H54 (cell line): ENCODE measurements around the gene SIN3A.
A peak's percentile ranks its signal among the peaks of the same experiment; 100 is the strongest.
"Not testable (repeated sequence)": the region's sequence is repeated elsewhere in the genome, so short reads cannot be mapped to it uniquely, and the experiment has no call there.

ENCODE experiments used
- DNase-seq: peaks from one replicate; pipeline ENCODE4 v3.0.0; 2011; ENCODE audit warnings: low spot score, mixed read lengths; ENCODE audit not compliant: insufficient read length
- FAIRE-seq: peaks from 3 replicates; lab custom pipeline; 2011; peaks lifted over from hg19 to GRCh38; lab: Jason Lieb, UNC
- POLR2A ChIP-seq: IDR thresholded peaks from 2 replicates; pipeline ENCODE4 v1.6.1; 2011; ENCODE audit warnings: low read depth, mild to moderate bottlenecking, low read length

The SIN3A gene

GRCh38 chr15:75454471-75455378 is 3.2 kb upstream of the SIN3A start:
- 0 out of 2 replicates have a peak, but pooled peaks have one; percentile 26 for TF ChIP-seq POLR2A
- FAIRE-seq (no peak), DNase-seq (peak; percentile 28)

- DNase-seq (peak; percentile 82), FAIRE-seq (no peak)
- TF ChIP-seq POLR2A: peak; percentile 44; the same call in 1 of the 2 replicates
Measured at GRCh38 chr15:75453703-75454470, 2.4 kb upstream of the SIN3A start.

DNA sequence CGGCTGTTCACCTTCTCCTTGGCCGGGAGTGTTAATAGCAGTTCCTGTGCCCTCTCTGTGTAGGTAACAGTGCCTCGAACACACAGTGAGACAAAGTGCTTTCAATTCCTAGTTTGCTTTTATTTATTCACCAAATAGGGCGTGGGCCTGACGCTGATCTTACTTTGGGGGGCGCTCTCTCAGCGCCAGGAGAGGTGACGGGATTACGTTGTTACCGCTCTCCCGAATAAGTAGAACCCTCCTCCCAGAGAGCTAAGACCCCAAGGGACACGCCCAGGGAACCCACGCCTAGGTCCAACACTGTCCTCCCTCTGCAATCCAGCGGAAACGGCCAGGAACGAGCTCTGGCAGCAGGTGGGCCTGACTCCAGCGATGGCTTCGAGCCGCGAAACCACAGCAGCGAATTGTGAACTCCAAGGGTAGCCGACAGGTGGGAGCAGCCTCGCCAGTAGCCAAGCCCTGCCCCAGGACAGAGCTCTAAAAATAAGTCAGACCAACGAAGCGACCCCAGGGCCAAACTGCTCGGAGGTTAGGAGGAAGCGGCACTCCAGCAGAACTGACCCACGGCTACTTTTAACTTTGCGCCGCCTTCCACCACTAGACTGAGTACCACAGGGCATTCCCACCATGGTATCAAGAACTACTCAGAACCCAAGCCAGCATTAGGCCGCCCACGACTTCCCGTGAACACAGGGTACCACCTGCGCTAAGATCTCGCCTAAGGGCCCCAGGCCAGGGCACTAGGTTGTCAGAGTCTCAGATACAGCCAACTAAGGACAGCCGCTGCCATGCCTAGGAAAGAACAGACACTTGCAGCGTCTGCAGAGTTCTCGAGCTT is 1.6 kb upstream of the SIN3A start:
- no peak for FAIRE-seq
- TF ChIP-seq POLR2A: no peak
- DNase-seq: no peak

- DNase-seq: peak; percentile 48
- no peak for TF ChIP-seq POLR2A
- no peak for FAIRE-seq
Measured at GRCh38 chr15:75452364-75452864, 924 bp upstream of the SIN3A start.

GRCh38 chr15:75451202-75451673 is 252 bp downstream of the SIN3A start:
- DNase-seq (no peak), FAIRE-seq (no peak)
- TF ChIP-seq POLR2A: no peak

- TF ChIP-seq POLR2A: no peak
- DNase-seq (peak; percentile 71), FAIRE-seq (no peak)
Measured at GRCh38 chr15:75450307-75451201, 936 bp downstream of the SIN3A start.

GRCh38 chr15:75449585-75450306 is 1.7 kb downstream of the SIN3A start:
- FAIRE-seq (no peak), DNase-seq (no peak)
- no peak for TF ChIP-seq POLR2A

DNA sequence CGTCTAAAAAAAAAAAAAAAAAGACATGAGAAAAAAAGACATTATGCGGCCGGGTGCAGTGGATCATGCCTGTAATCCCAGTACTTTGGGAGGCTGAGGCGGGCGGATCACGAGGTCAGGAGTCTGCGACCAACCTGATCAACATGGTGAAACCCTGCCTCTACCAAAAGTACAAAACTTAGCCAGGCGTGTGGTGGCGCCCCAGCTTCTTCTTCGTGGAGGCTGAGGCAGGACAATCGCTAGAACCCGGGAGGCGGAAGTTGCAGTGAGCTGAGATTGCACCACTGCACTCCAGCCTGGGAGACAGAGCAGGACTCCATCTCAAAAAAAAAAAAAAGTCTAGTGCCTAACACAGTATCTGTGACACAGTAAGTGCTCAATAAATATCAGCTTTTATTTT is 3.3 kb downstream of the SIN3A start:
- not testable (repeated sequence) for FAIRE-seq, DNase-seq

DNA sequence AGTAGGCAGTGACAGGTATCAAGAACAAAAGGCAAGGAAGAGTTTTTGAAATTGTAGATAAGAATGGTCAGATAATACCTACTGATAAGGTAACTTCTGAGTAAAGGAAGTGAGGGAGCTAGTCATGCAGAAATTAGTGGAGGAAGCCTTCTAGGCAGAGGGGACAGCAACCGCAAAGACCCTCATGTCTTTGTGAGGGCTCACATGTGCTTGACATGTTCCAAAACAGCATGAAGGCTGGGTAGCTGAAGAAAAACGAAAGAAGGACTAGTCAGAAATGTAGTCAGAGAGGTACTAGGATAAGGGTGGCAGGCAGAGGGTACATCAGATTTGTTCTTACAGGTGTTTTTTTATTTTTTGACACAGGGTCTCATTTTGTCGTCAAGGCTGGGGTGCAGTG is 5.3 kb downstream of the SIN3A start:
- TF ChIP-seq POLR2A: no peak

DNA sequence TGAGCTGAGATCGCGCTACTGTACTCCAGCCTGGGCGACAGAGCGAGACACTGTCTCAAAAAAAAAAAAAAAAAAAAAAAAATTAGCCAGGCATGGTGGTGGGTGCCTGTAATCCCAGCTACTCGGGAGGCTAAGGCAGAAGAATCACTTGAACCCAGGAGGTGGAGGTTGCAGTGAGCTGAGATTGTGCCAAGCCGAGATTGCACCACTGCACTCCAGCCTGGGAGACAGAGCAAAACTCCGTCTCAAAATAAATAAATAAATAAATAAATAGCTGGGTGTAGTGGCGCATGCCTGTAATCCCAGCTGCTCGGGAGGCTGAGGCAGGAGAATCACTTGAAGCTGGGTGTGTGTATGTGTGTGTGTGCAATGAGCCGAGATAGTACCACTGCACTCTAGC is 6.2 kb downstream of the SIN3A start:
- not testable (repeated sequence) for DNase-seq, FAIRE-seq

More for the DNA sequence above, 5.3 kb downstream of the SIN3A start:
- DNase-seq: no peak
- no peak for FAIRE-seq

DNA sequence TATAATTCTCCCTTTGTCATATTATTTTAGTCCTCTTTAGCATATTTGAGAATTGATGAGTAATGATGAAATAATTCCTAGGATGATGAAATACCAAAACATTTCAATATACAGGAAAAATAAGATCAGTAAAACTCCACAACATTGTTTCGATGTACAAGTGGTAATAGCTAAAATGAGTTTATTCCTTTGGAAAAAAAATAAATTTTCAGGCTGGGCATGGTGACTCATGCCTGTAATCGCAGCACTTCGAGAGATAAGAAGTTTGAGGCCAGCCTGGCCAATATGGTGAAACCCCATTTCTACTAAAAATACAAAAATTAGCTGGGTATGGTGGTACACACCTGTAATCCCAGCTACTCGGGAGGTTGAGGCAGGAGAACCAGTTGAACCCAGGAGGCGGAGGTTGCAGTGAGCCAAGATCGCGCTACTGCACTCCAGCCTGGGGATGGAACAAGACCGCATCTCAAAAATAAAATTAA is 7.5 kb downstream of the SIN3A start:
- not testable (repeated sequence) for FAIRE-seq, DNase-seq

DNA sequence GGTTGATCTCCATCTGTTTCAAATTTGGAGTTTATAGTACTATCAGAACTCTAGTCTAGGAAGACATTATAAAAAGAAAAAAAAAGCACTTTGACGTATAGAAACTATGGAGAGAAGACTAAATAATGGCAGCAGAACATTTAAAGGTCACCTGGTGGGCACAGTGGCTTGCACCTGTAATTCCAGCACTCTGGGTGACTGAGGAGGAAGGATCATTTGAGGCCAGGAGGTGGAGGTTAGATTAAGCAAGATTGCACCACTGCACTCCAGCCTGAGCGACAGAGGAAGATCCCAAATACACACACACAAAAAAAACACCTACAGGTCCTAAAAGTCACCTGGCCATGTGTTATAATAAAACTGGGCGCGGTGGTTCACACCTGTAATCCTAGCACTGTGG is 13.8 kb downstream of the SIN3A start:
- FAIRE-seq: no peak
- DNase-seq: no peak
- TF ChIP-seq POLR2A: no peak
